Measurements from ENCODE around the gene THSD7B.

Gene THSD7B

DNA sequence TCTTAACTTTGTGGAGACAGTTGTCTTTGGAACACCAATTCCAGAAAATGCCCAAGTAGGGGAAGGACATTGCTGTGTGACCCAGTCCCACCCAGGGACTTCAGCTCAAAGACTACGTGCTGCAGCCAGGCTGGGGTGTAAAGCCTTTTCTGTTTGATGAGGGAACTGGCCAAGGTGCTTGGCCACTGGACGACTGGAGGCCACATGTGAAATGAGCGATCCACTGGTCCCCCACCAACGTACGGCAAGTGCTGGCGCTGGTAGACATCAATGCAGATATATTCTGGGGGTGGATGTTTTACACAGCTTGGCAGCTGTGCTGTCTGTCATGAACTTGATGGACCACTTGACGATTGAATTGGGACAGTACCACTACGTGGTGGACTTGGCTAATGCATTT is 616.4 kb downstream of the THSD7B start:
- TF ChIP-seq, protein P1, sequence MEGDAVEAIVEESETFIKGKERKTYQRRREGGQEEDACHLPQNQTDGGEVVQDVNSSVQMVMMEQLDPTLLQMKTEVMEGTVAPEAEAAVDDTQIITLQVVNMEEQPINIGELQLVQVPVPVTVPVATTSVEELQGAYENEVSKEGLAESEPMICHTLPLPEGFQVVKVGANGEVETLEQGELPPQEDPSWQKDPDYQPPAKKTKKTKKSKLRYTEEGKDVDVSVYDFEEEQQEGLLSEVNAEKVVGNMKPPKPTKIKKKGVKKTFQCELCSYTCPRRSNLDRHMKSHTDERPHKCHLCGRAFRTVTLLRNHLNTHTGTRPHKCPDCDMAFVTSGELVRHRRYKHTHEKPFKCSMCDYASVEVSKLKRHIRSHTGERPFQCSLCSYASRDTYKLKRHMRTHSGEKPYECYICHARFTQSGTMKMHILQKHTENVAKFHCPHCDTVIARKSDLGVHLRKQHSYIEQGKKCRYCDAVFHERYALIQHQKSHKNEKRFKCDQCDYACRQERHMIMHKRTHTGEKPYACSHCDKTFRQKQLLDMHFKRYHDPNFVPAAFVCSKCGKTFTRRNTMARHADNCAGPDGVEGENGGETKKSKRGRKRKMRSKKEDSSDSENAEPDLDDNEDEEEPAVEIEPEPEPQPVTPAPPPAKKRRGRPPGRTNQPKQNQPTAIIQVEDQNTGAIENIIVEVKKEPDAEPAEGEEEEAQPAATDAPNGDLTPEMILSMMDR (IDR thresholded peaks at IDR 0.05; ENCODE audit: extremely low read depth, missing control alignments), result no peak
- no peak for DNase-seq (ENCODE audit: low spot score)

DNA sequence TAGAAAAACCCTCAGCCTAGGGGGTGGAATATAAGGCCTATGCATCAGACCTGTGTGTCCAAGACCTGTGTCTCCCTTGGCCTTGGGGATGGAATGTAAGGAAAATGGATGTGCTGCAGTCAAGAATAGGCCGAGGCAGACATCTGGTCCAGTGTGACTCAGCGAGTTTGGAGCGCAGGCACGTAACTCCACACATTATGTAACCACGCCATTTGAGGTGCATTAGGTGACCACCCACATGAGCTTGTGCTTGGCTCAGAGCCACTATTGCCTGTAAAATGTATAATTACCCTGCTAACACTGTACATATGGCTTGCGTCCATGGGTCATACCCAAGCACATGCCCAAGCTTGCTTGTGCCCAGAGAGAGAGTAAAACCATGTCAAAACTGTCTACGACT is 618.0 kb downstream of the THSD7B start:
- TF ChIP-seq, protein P1 (IDR thresholded peaks at IDR 0.05; ENCODE audit: extremely low read depth, missing control alignments), result no peak
- DNase-seq (ENCODE audit: low spot score), result no peak

DNA sequence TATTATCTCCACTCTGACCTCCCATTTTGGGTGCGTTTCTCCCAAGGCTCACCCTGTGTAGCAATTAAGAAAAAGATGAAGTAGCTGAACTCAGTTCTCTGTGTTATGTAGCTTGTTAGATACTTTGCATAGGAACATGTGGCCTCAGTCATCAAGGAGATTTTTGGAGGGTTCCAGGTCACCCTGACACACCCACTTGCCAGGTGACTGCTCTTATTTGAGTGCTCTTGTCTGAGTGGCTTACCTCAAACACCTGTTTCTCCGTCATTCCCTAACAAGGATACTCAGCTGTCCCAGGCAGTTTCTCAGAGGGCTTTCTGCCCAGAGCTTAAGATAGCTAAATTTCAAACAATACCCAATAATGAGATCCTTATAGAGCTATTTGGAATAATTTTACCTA is 621.7 kb downstream of the THSD7B start:
- TF ChIP-seq, protein P1 (IDR thresholded peaks at IDR 0.05; ENCODE audit: extremely low read depth, missing control alignments), result no peak
- no peak for DNase-seq (ENCODE audit: low spot score)

DNA sequence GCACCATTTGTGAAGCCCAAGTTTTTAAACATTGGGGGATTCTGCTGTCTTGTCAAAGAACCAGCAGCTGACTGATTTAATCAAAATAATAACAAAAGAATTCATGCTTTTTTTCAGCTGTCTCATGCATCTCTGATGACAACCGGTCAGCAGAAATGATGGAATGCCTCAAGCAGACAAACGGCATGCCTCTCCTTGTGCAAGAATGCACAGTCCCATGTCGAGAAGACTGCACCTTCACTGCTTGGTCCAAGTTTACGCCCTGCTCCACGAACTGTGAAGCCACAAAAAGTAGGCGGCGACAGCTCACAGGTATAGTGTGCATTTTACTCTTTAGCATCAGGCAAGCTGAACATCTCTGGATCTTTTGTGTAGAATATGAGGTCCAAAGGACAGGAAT is 640.2 kb downstream of the THSD7B start:
- TF ChIP-seq, protein P1 (IDR thresholded peaks at IDR 0.05; ENCODE audit: extremely low read depth, missing control alignments), result no peak
- DNase-seq (ENCODE audit: low spot score), result no peak

DNA sequence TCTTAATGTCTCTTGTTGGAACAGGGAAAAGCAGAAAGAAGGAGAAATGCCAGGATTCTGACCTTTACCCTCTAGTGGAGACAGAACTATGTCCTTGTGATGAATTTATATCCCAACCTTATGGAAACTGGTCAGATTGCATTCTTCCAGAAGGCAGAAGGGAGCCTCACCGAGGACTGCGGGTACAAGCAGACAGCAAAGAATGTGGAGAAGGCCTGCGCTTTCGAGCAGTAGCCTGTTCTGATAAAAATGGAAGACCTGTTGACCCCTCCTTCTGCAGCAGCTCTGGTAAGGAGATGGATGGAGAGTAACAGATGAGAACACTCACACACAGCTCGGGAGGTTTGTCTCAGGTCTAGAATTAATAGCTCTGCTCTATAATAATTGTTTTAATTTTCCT is 646.2 kb downstream of the THSD7B start:
- DNase-seq (ENCODE audit: low spot score), result no peak
- TF ChIP-seq, protein P1 (IDR thresholded peaks at IDR 0.05; ENCODE audit: extremely low read depth, missing control alignments), result no peak

DNA sequence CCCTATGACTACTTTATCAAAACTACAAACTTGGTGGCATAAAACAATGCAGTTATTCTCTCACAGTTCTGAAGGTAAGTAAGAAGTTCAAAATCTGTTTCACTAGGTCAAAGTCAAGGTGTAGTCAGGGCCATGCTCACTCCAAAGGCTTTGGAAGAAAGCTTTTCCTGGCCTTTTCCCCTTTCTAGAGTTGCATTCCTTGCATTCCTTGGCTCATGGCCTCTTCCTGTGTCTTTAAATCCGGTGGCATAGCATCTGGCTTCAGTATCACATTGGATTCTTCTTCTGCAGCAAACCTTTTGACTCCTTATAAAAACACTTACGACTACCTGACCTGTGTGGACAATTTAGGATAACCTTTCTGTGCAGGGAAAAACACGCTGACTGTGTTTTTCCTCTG is 655.4 kb downstream of the THSD7B start:
- no peak for DNase-seq (ENCODE audit: low spot score)
- TF ChIP-seq, protein P1 (IDR thresholded peaks at IDR 0.05; ENCODE audit: extremely low read depth, missing control alignments), result no peak

DNA sequence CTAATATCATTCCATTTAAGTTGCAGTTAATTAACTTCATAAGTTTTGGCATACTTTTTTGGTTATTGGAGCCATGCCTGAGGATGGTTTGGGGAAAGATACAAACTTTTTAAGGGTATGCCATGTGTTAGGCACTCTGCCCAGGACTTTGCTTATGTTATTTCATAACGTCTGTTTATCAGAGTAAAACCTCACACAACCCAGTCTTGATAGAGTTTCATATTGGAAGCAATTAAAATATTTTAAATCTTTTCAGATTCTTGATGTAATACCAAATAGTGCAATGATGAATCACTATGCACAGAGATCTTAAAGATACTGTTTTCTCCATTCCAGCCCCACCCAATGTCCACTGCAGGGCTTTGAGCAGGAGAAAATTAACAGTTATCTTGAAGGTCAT is 669.8 kb downstream of the THSD7B start:
- TF ChIP-seq, protein P1 (IDR thresholded peaks at IDR 0.05; ENCODE audit: extremely low read depth, missing control alignments), result no peak
- no peak for DNase-seq (ENCODE audit: low spot score)

All from GM20000 (cell line).